GM21786 (cell line): ENCODE measurements around the gene CACNA2D4.

ENCODE experiments used
- ATAC-seq: cut with Tn5 transposase; IDR thresholded peaks from one replicate; pipeline ENCODE4 v1.9.1; 2021; ENCODE audit not compliant: unreplicated experiment

The CACNA2D4 gene

GRCh38 chr12:1835211-1836131, 83.0 kb downstream of the CACNA2D4 start:
- no peak for ATAC-seq

- ATAC-seq: no peak
Observed at GRCh38 chr12:1834186-1834925, 84.1 kb downstream of the CACNA2D4 start.

- ATAC-seq: no peak
Observed at GRCh38 chr12:1833596-1834028, 84.8 kb downstream of the CACNA2D4 start.

- no peak for ATAC-seq
Observed at GRCh38 chr12:1832801-1833595, 85.5 kb downstream of the CACNA2D4 start.

- ATAC-seq: no peak
Observed at GRCh38 chr12:1830981-1831963, 87.2 kb downstream of the CACNA2D4 start.

- no peak for ATAC-seq
Observed at GRCh38 chr12:1830401-1830845, 88.0 kb downstream of the CACNA2D4 start.

GRCh38 chr12:1829306-1829900, 89.0 kb downstream of the CACNA2D4 start:
- ATAC-seq: no peak

- ATAC-seq: no peak
Observed at GRCh38 chr12:1828856-1829255, 89.6 kb downstream of the CACNA2D4 start.

GRCh38 chr12:1827826-1828805, 90.3 kb downstream of the CACNA2D4 start:
- ATAC-seq: no peak

- no peak for ATAC-seq
Observed at GRCh38 chr12:1826867-1827705, 91.4 kb downstream of the CACNA2D4 start.

- ATAC-seq: no peak
Observed at GRCh38 chr12:1826401-1826800, 92.1 kb downstream of the CACNA2D4 start.

- ATAC-seq: no peak
Observed at GRCh38 chr12:1825382-1826102, 92.9 kb downstream of the CACNA2D4 start.

GRCh38 chr12:1823237-1823636, 95.2 kb downstream of the CACNA2D4 start:
- no peak for ATAC-seq

- no peak for ATAC-seq
Observed at GRCh38 chr12:1822699-1823098, 95.8 kb downstream of the CACNA2D4 start.

GRCh38 chr12:1821805-1822204, 96.6 kb downstream of the CACNA2D4 start:
- ATAC-seq: no peak

- no peak for ATAC-seq
Observed at GRCh38 chr12:1820896-1821291, 97.6 kb downstream of the CACNA2D4 start.
